ENCODE data around the gene KIRREL3. TPM values are rescaled to one million over a fixed set of nuclear protein-coding genes. Genes with fewer than 3 reads are reported as not detected.
"Not testable (repeated sequence)": the region's sequence is repeated elsewhere in the genome, so short reads cannot be mapped to it uniquely, and the experiment has no call there.

The KIRREL3 gene
- polyA plus RNA-seq, 4 donors: 1.5 to 2.1 (median 2.0) TPM

DNA sequence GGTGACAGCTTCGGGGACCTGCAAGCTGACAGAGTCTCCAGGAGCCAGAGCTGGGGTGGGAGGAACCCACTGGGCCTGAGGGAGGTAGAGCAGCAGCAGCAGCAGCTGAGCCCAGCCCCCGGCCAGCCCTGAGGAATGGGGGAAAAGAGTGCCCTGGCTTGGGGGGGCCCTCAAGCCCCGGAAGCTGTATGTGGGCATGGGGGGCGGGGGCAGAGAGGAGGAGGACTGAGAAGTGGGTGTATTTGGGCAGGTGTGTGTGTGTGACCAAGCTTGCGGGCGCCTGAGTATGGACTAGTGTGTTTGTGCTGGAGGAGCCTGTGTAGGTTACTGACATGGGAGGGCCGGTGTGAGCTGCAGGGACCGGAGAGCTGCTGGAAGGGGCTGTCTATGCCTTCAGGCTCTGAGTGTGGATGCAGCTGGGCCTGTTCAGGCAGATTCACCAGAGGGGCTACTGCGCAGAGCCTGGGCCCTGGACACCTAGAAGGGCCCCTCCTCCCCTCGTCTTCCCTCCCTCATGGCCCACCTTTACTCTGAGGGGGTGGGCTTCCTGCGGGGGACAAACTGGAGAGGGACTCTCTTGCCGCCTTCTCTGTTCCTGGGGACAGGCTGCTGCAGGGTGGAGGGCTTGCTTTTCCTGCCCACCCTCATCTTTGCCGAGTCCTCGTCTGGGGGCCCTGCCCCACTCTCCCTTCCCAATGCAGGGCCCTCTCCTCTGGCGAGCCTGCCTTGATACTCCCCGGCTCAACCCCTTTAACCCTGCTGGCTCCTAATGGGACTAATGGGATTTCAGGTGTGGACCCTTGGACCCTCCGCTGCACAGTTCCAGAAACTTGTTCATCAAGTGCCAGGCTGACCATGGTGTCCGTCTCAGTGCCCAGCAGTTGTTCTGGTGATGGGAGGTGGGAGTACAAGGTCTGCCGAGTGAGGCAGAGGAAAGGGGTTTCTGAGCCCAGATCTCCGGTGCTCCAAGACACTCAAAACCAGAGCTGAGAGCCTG, 616.9 kb downstream of the KIRREL3 start:
- DNase-seq (ENCODE audit: low read depth in 4 of 4, low spot score in 2 of 4): no peak

DNA sequence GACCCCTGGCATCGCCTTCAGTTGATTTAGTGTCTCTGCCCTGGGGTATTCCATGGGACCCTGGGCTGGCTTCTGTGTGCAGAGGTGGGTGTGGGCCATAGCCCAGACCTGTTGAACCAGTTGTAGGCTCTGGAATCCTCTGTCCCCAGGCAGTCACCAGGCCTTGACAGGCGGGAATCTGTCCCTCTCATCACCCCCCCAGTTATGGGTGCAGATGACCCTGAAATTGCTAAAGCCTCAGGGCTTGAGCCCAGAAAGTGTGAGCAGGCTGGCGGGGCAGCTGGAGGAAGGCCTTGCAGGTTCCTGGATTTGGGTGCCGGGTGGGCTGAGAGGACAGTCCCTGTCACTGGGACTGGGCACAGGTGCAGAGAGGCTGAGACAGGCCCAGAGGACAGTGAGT, 617.9 kb downstream of the KIRREL3 start:
- not testable (repeated sequence) for DNase-seq (ENCODE audit: low read depth in 4 of 4, low spot score in 2 of 4)

DNA sequence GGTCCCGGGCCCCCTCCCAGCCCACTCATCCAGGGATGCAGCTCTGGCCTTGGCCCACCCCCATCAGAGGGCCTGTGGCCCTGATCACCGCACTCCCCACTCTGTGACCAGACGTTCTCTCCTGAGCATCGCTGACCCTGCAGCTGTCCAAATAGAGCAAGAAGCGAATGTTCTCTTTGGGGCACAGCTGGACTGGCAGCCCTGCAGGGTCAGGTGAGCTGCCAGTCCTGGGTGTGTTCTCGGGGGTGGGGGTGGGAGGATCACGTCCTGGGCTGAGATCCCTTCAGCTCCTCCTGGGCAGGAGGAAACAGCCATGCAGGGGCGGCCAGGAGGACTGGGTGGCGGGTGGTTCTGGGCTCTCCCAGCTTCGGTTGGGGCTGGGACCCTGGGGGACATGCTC, 618.6 kb downstream of the KIRREL3 start:
- DNase-seq (ENCODE audit: low read depth in 4 of 4, low spot score in 2 of 4): not testable (repeated sequence)

DNA sequence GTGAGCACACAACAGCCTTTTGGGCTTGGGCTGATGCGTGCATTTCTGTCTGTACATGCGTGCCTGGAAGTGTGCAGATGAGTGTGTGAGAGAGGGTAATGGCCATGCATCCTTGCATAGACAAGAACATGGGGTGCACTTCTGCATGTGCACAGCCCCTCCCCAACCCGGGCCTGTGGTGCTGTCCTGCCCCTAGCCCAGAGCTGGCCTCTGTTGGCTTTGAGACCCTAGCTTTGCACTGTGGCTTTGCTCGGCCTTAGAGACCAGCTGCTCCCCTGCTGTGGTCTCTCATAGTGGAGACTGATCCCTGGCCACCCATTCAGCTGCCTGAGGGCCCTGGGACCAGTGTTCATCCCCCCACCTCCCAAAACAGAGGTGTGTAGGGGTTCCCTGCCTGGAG, 619.7 kb downstream of the KIRREL3 start:
- DNase-seq (ENCODE audit: low read depth in 4 of 4, low spot score in 2 of 4): no peak

DNA sequence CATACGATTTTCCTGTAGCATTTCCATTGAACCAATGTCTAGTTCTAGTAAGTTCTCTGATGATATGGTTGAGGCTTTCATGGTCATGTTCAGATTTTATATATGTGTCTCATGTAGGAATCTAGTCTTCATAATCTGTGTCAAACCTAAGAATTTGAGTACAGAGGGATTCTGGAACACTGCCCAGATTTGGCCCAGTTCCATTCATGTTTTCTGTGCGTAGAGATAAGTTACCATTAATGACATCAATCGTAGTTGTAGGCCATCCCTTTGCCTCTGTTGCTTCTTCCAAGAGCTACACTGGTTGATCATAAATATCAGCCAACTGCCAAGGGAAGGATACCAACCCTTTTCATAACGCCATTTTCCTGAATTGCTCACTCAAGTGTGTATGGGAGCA, 621.8 kb downstream of the KIRREL3 start:
- DNase-seq (ENCODE audit: low read depth in 4 of 4, low spot score in 2 of 4): no peak

DNA sequence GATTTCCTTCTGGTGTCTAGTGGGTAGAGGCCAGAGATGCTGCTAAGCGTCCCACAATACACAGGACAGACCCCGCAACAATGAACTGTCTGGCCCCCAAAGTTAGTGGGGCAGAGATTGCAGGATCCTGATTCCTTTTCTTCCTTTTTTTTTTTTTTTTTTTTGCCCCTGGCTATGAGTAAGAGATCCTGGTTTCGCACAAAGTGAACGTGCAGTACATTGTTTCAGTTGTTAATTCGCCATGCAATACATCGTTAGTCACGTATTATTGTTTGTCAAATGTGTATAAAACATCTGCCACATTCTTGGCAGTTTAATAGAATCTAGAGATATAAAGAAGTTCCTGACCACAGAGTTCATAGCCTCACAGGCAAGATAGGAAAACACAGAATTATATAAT, 624.8 kb downstream of the KIRREL3 start:
- DNase-seq (ENCODE audit: low read depth in 4 of 4, low spot score in 2 of 4): no peak

DNA sequence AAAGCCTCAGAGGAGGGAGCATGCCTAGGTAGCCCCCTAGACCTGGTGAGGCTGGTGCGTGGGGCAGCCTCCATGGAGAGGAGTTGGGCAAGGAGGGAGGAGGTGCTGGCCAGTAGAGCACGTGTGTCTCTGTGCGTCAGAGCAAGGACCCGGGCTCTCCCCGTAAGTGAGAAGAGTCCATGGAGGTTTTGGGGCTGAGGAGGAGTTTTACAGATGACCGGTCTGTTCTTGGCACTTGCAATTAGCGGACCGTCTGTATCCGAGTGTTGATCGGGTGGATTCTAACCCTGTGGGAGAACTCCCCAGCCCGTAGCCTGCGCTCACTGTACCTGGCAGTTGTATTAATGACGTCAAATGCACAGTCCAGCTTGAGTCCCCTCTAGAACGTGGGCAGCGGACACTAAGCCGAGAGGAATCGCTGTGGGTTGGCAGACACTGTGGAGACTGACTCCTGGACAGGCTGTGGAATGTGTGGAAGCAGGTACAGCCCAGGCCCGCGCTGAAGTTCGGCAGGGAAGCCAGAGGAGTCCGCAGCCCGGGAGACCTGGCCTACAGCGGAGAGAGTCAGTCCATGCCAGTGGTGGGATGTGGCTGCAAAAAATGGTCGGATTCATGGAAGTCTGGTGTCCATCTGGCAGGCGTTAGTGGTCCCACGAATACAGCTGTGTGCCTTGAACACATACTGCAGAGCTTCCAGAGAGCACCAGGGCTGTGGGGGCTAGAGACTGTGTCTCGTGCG, 625.8 kb downstream of the KIRREL3 start:
- not testable (repeated sequence) for DNase-seq (ENCODE audit: low read depth in 4 of 4, low spot score in 2 of 4)

DNA sequence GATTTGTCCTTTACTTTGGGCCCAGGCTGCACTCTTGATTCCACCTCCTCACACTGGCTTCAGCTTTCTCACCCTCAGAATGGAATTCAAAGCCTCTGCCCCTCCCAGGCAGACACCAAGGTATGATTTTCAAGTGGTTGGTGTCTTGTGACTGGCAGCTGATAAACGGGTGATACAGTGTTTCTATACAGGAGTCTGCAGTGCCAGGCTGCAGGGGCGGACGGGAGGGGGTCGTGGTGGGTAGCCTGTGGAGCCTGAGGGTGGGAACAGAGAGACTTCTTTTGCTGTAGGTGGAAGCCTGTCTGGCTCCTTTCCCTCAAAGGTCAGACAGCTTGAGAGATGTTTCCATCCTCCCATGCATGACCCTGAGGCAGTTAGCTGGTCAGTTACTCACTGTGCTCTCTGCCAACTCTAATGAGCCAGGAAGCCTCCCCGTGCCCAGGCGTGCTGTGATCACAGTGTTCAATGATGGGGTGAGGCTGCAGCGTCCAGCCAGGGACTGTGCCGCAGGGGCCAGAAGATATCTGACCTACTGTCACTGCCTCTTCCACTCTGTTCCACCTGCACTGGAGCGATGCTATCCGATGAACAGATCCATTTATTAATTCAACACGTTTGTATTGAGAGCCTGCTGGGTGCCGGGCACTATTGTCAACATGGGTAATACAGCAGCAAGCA, 627.0 kb downstream of the KIRREL3 start:
- DNase-seq (ENCODE audit: low read depth in 4 of 4, low spot score in 2 of 4): not testable (repeated sequence)
